HL-60 (cell line): ENCODE results near the gene SLC10A7.

ENCODE experiments used
- DNase-seq, 2 experiments: peaks; one replicate each; pipeline ENCODE4 v3.0.0-alpha.2; 2010 to 2020; ENCODE audit warnings: low read depth in 1 of 2, low spot score in 1 of 2
- H3K27ac ChIP-seq: fragments of 250-450 bp; sonication (Bioruptor Pico); replicated peaks from 2 replicates; pipeline ENCODE4 v1.5.1; 2020; ENCODE audit warnings: mild to moderate bottlenecking, moderate library complexity
- H3K27me3 ChIP-seq: fragments of 250-450 bp; sonication (Bioruptor Pico); 2 replicates; pipeline ENCODE4 v1.5.1; 2021; ENCODE audit warnings: mild to moderate bottlenecking, moderate library complexity; ENCODE audit not compliant: insufficient read depth, poor library complexity, severe bottlenecking
- H3K4me3 ChIP-seq: replicated peaks from 2 replicates; pipeline ENCODE4 v1.5.1; 2011; ENCODE audit warnings: mild to moderate bottlenecking, control low read depth, low read length; ENCODE audit not compliant: insufficient read depth
- CTCF ChIP-seq: IDR thresholded peaks from one replicate; pipeline ENCODE4 v1.5.1; 2011; ENCODE audit warnings: low read length, control low read depth, inconsistent platforms; ENCODE audit not compliant: insufficient read depth
- GABPA ChIP-seq: IDR thresholded peaks from 2 replicates; pipeline ENCODE4 v1.6.1; 2012; ENCODE audit warnings: low read depth
- POLR2AphosphoS5 ChIP-seq: IDR thresholded peaks from 2 replicates; pipeline ENCODE4 v1.6.1; 2012; ENCODE audit warnings: low read depth
- REST ChIP-seq: IDR thresholded peaks from 2 replicates; pipeline ENCODE4 v1.6.1; 2012; ENCODE audit warnings: low read depth; ENCODE audit not compliant: insufficient replicate concordance
- SPI1 ChIP-seq: IDR thresholded peaks from 2 replicates; pipeline ENCODE4 v1.6.1; 2012; ENCODE audit warnings: low read depth, mild to moderate bottlenecking, borderline replicate concordance

SLC10A7 gene

DNA sequence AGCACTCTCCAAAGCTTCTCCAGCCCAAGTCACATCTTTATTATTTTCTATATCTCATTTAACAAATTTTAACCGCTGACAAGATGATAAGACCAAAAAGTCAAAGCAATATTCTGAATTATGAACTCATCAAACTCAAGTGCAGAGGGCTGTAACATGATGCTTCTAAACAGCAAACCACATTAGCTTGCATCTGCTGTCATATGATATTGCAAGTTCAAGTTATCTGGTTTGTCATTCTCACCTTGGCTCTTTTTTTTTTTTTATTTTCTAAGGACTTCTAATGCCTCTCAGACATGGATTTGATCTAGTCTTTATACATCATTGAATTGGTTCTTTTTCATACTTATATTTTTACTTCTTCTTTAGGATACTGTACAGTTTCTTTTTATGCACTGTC, 93.4 kb downstream of the SLC10A7 start:
- TF ChIP-seq GABPA (no peak), REST (no peak), CTCF (no peak), SPI1 (no peak), POLR2AphosphoS5 (no peak)
- Histone ChIP-seq H3K27me3 (no peaks in the 10 kb centered on the region), H3K4me3 (no peak overlapping the region), H3K27ac (no peak overlapping the region)
- DNase-seq: no peak

DNA sequence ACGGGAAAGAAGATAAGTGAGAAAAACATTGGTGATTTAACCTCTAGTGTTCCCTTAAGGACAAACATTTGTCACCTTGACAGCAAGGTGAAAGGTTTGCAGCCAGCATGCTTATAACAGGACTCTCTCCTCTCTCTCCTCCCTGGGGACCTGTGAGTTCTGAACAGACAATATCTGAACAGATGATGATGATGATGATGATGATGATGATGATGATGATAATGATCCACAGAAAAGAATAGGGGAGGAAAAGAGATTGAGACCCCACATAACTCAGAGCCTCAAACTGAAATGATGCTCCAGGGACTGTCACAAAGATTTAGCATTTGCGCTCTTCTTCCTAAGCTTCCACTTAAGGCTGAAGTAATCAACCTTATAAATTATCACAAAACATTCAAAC, 103.9 kb downstream of the SLC10A7 start:
- no peak for DNase-seq
- no peak overlapping the region for H3K27ac ChIP-seq
- no peak for TF ChIP-seq REST
- no peak for TF ChIP-seq SPI1
- TF ChIP-seq POLR2AphosphoS5: no peak
- TF ChIP-seq GABPA: no peak
- no peak overlapping the region for H3K4me3 ChIP-seq
- no peaks in the 10 kb centered on the region for H3K27me3 ChIP-seq

DNA sequence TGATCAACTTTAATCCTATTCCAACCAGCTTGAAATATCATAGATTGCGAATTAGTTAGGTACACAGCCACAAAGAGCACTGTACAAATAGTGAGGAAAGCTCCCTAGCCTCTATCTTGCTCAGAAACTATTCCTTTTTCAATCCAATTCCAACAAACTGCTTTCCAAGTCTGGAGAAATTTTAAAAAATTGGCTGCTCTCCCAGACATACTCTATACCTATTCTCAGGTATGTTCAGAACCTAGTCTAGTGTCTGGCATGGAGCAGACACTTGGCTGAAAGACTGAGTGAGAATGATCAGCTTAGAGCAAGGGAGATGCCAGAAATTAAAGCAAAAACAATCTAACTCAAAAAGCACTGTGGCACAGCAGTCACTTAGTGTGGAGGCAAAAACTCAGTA, 105.9 kb downstream of the SLC10A7 start:
- no peak overlapping the region for H3K27ac ChIP-seq
- no peaks in the 10 kb centered on the region for H3K27me3 ChIP-seq
- H3K4me3 ChIP-seq: no peak overlapping the region
- TF ChIP-seq REST: no peak
- TF ChIP-seq CTCF: no peak
- no peak for TF ChIP-seq GABPA
- TF ChIP-seq SPI1: no peak
- no peak for TF ChIP-seq POLR2AphosphoS5
- no peak for DNase-seq

DNA sequence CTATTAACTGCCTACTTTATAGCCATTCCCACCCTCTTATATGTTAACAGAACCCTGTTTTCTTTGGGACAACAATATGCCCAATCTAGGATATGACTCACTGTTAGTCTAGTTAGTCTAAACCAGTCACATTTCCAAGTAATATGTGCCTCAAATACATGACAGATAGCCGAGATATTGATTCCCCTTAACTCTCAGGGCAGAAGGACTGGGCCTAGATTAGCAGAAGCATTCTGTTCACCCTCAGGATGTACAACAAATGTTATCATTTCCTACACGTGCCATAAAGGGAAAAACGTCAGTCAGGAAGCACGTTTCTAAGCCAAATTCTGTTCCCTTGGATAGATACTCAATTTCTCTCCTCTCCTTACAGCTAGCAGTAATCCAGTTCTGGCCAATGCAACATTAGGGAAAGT, 114.1 kb downstream of the SLC10A7 start:
- Histone ChIP-seq H3K27ac (no peak overlapping the region), H3K4me3 (no peak overlapping the region), H3K27me3 (no peaks in the 10 kb centered on the region)
- no peak for DNase-seq
- no peak for TF ChIP-seq CTCF
- no peak for TF ChIP-seq SPI1
- no peak for TF ChIP-seq POLR2AphosphoS5
- TF ChIP-seq GABPA: no peak
- TF ChIP-seq REST: no peak
